ENCODE data around the gene MIEF1.

- TF ChIP-seq POLR2A (IDR thresholded peaks at IDR 0.05; ENCODE audit: low read depth, low read length) (no peak), TAF1 (IDR thresholded peaks at IDR 0.05; ENCODE audit: borderline replicate concordance, low read depth, low read length) (no peak)
Observed at GRCh38 chr22:39536711-39537110, 34.6 kb downstream of the MIEF1 start.

Data from GM12892 (cell line).